ENCODE results near the gene ZMIZ1.

The ZMIZ1 gene, protein sequence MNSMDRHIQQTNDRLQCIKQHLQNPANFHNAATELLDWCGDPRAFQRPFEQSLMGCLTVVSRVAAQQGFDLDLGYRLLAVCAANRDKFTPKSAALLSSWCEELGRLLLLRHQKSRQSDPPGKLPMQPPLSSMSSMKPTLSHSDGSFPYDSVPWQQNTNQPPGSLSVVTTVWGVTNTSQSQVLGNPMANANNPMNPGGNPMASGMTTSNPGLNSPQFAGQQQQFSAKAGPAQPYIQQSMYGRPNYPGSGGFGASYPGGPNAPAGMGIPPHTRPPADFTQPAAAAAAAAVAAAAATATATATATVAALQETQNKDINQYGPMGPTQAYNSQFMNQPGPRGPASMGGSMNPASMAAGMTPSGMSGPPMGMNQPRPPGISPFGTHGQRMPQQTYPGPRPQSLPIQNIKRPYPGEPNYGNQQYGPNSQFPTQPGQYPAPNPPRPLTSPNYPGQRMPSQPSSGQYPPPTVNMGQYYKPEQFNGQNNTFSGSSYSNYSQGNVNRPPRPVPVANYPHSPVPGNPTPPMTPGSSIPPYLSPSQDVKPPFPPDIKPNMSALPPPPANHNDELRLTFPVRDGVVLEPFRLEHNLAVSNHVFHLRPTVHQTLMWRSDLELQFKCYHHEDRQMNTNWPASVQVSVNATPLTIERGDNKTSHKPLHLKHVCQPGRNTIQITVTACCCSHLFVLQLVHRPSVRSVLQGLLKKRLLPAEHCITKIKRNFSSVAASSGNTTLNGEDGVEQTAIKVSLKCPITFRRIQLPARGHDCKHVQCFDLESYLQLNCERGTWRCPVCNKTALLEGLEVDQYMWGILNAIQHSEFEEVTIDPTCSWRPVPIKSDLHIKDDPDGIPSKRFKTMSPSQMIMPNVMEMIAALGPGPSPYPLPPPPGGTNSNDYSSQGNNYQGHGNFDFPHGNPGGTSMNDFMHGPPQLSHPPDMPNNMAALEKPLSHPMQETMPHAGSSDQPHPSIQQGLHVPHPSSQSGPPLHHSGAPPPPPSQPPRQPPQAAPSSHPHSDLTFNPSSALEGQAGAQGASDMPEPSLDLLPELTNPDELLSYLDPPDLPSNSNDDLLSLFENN

GRCh38 chr10:79068562-79069324, at the start of gene ZMIZ1:
TSS of gene ZMIZ1 (plus strand) at chr10:79068966. CDS start at chr10:79201633, 132,667 bp downstream.
- H3K4me3 ChIP-seq (ENCODE audit: low read length) = peak within 1 kb of the TSS; percentile 92
- peak; percentile 71 for DNase-seq (ENCODE audit: low read depth)
- TF ChIP-seq, protein P1, sequence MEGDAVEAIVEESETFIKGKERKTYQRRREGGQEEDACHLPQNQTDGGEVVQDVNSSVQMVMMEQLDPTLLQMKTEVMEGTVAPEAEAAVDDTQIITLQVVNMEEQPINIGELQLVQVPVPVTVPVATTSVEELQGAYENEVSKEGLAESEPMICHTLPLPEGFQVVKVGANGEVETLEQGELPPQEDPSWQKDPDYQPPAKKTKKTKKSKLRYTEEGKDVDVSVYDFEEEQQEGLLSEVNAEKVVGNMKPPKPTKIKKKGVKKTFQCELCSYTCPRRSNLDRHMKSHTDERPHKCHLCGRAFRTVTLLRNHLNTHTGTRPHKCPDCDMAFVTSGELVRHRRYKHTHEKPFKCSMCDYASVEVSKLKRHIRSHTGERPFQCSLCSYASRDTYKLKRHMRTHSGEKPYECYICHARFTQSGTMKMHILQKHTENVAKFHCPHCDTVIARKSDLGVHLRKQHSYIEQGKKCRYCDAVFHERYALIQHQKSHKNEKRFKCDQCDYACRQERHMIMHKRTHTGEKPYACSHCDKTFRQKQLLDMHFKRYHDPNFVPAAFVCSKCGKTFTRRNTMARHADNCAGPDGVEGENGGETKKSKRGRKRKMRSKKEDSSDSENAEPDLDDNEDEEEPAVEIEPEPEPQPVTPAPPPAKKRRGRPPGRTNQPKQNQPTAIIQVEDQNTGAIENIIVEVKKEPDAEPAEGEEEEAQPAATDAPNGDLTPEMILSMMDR (conservative IDR thresholded peaks at IDR 0.05; ENCODE audit: low read depth, low read length) = no peak

DNA sequence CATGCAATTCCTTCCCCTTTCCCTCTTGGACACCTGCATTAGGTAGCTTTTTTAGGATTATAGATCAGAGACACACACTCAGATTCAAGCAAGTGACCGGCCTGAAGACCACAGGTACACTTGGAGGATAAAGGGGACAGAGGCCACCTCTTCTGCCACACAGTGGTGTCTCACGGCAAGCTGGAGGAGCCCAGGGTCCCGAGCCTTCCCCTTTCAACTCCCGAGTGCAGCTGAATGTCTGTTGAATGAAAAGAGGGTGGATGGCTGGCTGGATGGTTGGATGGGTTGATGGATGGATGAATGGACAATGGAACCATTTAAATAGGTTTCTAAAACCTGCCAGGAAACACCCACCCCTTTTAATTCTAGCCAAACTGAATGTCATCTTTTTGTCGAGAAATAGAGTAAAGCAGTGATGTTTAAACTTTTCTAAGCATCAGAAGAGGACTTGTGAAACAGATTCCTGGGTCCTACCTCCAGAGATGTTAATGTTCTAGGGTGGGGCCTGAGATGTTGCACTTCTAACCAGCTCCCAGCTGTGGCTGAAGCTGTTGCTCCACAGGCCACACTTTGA, 49.2 kb upstream of the ZMIZ1 start:
- H3K4me3 ChIP-seq (ENCODE audit: low read length) = no peak overlapping the region
- TF ChIP-seq, protein P1 (conservative IDR thresholded peaks at IDR 0.05; ENCODE audit: low read depth, low read length) = no peak

DNA sequence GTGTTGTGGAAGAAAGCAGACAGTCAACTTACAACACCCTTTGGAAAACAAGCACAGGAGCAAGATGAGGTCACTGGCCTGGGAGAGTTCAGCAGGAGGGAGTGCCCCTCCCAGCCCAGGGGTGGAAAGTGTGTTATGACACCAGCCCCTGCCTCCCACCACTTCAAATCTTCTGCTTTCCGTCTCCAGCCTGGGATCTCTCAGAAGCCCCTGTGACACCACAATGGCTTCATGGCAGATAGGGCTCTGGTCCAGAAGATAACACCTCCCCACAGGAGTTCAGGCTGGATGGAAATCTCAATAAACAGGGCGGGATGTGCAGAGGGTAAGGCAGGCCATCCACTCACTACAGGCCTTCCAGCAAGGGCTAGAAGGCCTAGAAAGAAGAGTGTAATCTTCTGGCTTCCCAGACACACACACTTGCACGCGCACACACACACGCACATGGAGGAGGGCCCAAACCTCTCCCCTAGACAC, 48.7 kb upstream of the ZMIZ1 start:
- TF ChIP-seq, protein P1 (conservative IDR thresholded peaks at IDR 0.05; ENCODE audit: low read depth, low read length) = no peak
- no peak overlapping the region for H3K4me3 ChIP-seq (ENCODE audit: low read length)
- DNase-seq (ENCODE audit: low read depth) = no peak

More for the DNA sequence above, 49.2 kb upstream of the ZMIZ1 start:
- DNase-seq (ENCODE audit: low read depth) = no peak

DNA sequence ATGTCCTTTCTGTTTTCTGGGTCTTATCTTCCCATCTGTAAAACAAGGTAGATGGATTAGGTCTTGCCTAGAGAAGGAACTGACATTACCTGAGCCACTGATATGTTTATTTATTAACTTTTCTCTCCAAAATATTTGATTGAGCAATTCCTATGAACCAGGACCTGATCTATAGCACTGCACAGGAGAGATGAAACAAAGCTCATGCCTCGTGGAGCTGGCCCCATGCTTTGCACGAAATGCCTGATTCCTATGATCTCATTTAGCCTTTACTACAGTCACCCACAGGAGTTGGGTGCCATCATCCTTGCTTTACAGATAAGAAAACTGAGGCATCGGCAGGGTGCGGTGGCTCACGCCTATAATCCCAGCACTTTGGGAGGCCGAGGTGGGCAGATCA, 48.2 kb upstream of the ZMIZ1 start:
- TF ChIP-seq, protein P1 (conservative IDR thresholded peaks at IDR 0.05; ENCODE audit: low read depth, low read length) = no peak
- DNase-seq (ENCODE audit: low read depth) = no peak
- H3K4me3 ChIP-seq (ENCODE audit: low read length) = no peak overlapping the region

- DNase-seq (ENCODE audit: low read depth) = no peak
- TF ChIP-seq, protein P1 (conservative IDR thresholded peaks at IDR 0.05; ENCODE audit: low read depth, low read length) = no peak
- H3K4me3 ChIP-seq (ENCODE audit: low read length) = no peak overlapping the region
These were observed 47.3 kb upstream of the ZMIZ1 start for GRCh38 chr10:79021331-79021907.

All from retinal pigment epithelial cell (primary cell).